Measurements from ENCODE around the gene PAGE4. TPM values are rescaled to one million over a fixed set of nuclear protein-coding genes. Genes with fewer than 3 reads are reported as not detected.

PAGE4 gene
- total RNA-seq, 1 experiment from 2014 or later = not detected

- ATAC-seq = no peak
- Histone ChIP-seq H3K27ac (ENCODE audit: low read length) (no peak overlapping the region), H2AFZ (ENCODE audit: low read length) (no peak overlapping the region), H3K4me3 (ENCODE audit: low read length) (no peak overlapping the region), H3K9ac (ENCODE audit: low read length) (no peak overlapping the region), H3K9me2 (replicated peaks; ENCODE audit: low read length) (no peaks in the 10 kb centered on the region), H3K36me3 (ENCODE audit: low read depth, low read length) (no peaks in the 10 kb centered on the region), H3F3A (ENCODE audit: low read length, unreplicated experiment) (no peaks in the 10 kb centered on the region), H3K9me3 (ENCODE audit: low read length) (no peaks in the 10 kb centered on the region), H3K4me2 (ENCODE audit: low read length) (no peak overlapping the region), H3K79me2 (ENCODE audit: low read length) (no peaks in the 10 kb centered on the region), H3K27me3 (ENCODE audit: low read length) (no peaks in the 10 kb centered on the region), H4K20me1 (ENCODE audit: low read length) (no peaks in the 10 kb centered on the region), H3K4me1 (ENCODE audit: insufficient read depth, low read length) (peaks cover 8% of the 10 kb centered on the region; the same call in 1 of the 2 replicates)
- CTCF ChIA-PET = no interaction called here
- TF ChIP-seq CTCF (conservative IDR thresholded peaks at IDR 0.05; ENCODE audit: low read depth, low read length) (no peak), EZH2 (IDR thresholded peaks at IDR 0.05; ENCODE audit: low read length, unreplicated experiment) (no peak), EZH2phosphoT487 (IDR thresholded peaks at IDR 0.05; ENCODE audit: borderline replicate concordance, low read length) (no peak)
- no peak for DNase-seq
- intact Hi-C loops (cut with micrococcal nuclease) = loop anchor here (2.0 to 5.0 kb wide), 3 partner anchors 45 to 1247 kb away; partner anchors contain the start of genes AKAP4, CCNB3 and CLCN5
- BruUV-seq (replicated peaks) = no TSS peak
- POLR2A ChIA-PET (ENCODE audit: unreplicated experiment) = no interaction called here
Observed at GRCh38 chrX:49877397-49878101, 48.4 kb downstream of the PAGE4 start.

- ChIA-PET POLR2A (ENCODE audit: unreplicated experiment) (interaction anchor here (0.5 to 1.0 kb wide), 2 partner anchors 687 to 1120 kb away, joined by 3 to 6 read pairs; no protein-coding TSS in a partner anchor), CTCF (interaction anchor here (0.6 kb wide), 1 partner anchor 1061 kb away, joined by 4 read pairs; no protein-coding TSS in a partner anchor)
- Histone ChIP-seq H3K4me2 (ENCODE audit: low read length) (peak overlapping the region; percentile 80), H3K27ac (ENCODE audit: low read length) (no peak overlapping the region; the same call in 1 of the 2 replicates), H3K36me3 (ENCODE audit: low read depth, low read length) (no peaks in the 10 kb centered on the region), H3K4me3 (ENCODE audit: low read length) (peak overlapping the region; percentile 68), H3K9ac (ENCODE audit: low read length) (peak overlapping the region; percentile 68), H3K9me2 (replicated peaks; ENCODE audit: low read length) (no peaks in the 10 kb centered on the region), H2AFZ (ENCODE audit: low read length) (peak overlapping the region; percentile 80), H3K27me3 (ENCODE audit: low read length) (no peaks in the 10 kb centered on the region), H3K9me3 (ENCODE audit: low read length) (no peaks in the 10 kb centered on the region), H3F3A (ENCODE audit: low read length, unreplicated experiment) (no peaks in the 10 kb centered on the region), H4K20me1 (ENCODE audit: low read length) (no peaks in the 10 kb centered on the region), H3K4me1 (ENCODE audit: insufficient read depth, low read length) (peaks cover 8% of the 10 kb centered on the region; the same call in 1 of the 2 replicates), H3K79me2 (ENCODE audit: low read length) (no peaks in the 10 kb centered on the region)
- BruUV-seq (replicated peaks) = no TSS peak
- TF ChIP-seq CTCF (conservative IDR thresholded peaks at IDR 0.05; ENCODE audit: low read depth, low read length) = no peak
- no peak for TF ChIP-seq EZH2 (IDR thresholded peaks at IDR 0.05; ENCODE audit: low read length, unreplicated experiment)
- TF ChIP-seq EZH2phosphoT487 (IDR thresholded peaks at IDR 0.05; ENCODE audit: borderline replicate concordance, low read length) = no peak
- DNase-seq = no peak
- intact Hi-C loops (cut with micrococcal nuclease) = loop anchor here (5.0 kb wide), 2 partner anchors 44 to 324 kb away; partner anchors contain the start of genes AKAP4, CCNB3 and CLCN5
- ATAC-seq = no peak; the same call in 1 of the 2 replicates
Observed at GRCh38 chrX:49878128-49878833, 49.2 kb downstream of the PAGE4 start.
